ENCODE results near the gene RPSA. TPM values are rescaled to one million over a fixed set of nuclear protein-coding genes. Genes with fewer than 3 reads are reported as not detected.

Gene RPSA
- total RNA-seq, 1 experiment from 2014 or later = 2,486 TPM

- Histone ChIP-seq H3K4me2 (ENCODE audit: low read length) (no peak overlapping the region), H3K9ac (ENCODE audit: low read length) (no peak overlapping the region), H3K36me3 (ENCODE audit: control insufficient read depth in 1 of 2, insufficient read depth in 2 of 2, low read length in 2 of 2) (no peaks in the 10 kb centered on the region), H2AFZ (ENCODE audit: low read depth, low read length, poor library complexity, severe bottlenecking) (no peak overlapping the region), H3K9me2 (ENCODE audit: insufficient read depth) (no peaks in the 10 kb centered on the region), H3K4me1 (ENCODE audit: control insufficient read depth in 1 of 2, insufficient read depth in 2 of 2, low read length in 2 of 2) (peaks cover 7 to 13% of the 10 kb centered on the region in 2 experiments; a peak in 3 of 4 replicates), H3K4me3 (replicated peaks in 1 of 2; ENCODE audit: low read depth in 1 of 2, low read length in 2 of 2) (no peak overlapping the region), H4K20me1 (ENCODE audit: insufficient read depth) (0 out of 2 replicates have a peak, but pooled peaks cover under 1% of the 10 kb centered on the region), H3K27ac (ENCODE audit: low read depth, low read length) (no peak overlapping the region), H3K79me2 (ENCODE audit: insufficient read depth, low read length) (peaks cover 11% of the 10 kb centered on the region), H3K27me3 (ENCODE audit: insufficient read depth, low read length) (peaks cover 15% of the 10 kb centered on the region; the same call in 1 of the 2 replicates), H3K9me3 (ENCODE audit: control insufficient read depth in 1 of 2, insufficient read depth in 1 of 2, low read depth in 1 of 2, low read length in 2 of 2) (no peaks in the 10 kb centered on the region)
- DNase-seq (ENCODE audit: low read depth, low spot score) (no peak), ATAC-seq (no peak)
- ChIA-PET CTCF (no interaction called here), POLR2A (no interaction called here), RAD21 (ENCODE audit: low non-redundant PET in 1 of 2, low total read pairs in 2 of 2, uncharacterized antibody in 2 of 2, unreplicated experiment in 2 of 2) (no interaction called here)
- no TSS peak for BruUV-seq (replicated peaks)
- TF ChIP-seq POLR2AphosphoS5 (IDR thresholded peaks at IDR 0.05; ENCODE audit: low read depth, low read length) (no peak), ZBTB33 (IDR thresholded peaks at IDR 0.05; ENCODE audit: extremely low read depth, insufficient replicate concordance, low read length) (no peak), SP1 (IDR thresholded peaks at IDR 0.05; ENCODE audit: low read depth) (no peak), ATF3 (IDR thresholded peaks at IDR 0.05) (no peak), ZFX (IDR thresholded peaks at IDR 0.05) (no peak), CBX3 (IDR thresholded peaks at IDR 0.05; ENCODE audit: low read depth) (no peak), CEBPB (IDR thresholded peaks at IDR 0.05; ENCODE audit: low read depth) (no peak), SIN3A (IDR thresholded peaks at IDR 0.05; ENCODE audit: low read depth) (no peak), ELF1 (IDR thresholded peaks at IDR 0.05; ENCODE audit: borderline replicate concordance, low read depth) (no peak), EZH2phosphoT487 (IDR thresholded peaks at IDR 0.05; ENCODE audit: borderline replicate concordance) (no peak), TCF7L2 (IDR thresholded peaks at IDR 0.05; ENCODE audit: borderline replicate concordance, extremely low read depth, insufficient read depth, insufficient read length) (no peak), CTCF (IDR thresholded peaks at IDR 0.05 in 2 of 3, conservative IDR thresholded peaks at IDR 0.05 in 1 of 3; ENCODE audit: borderline replicate concordance in 1 of 3, insufficient read depth in 1 of 3, low read depth in 2 of 3, low read length in 2 of 3) (no peak), RAD21 (IDR thresholded peaks at IDR 0.05; ENCODE audit: low read depth) (no peak), YY1 (IDR thresholded peaks at IDR 0.05; ENCODE audit: extremely low read depth, insufficient replicate concordance, low read depth, low read length) (no peak), SRF (IDR thresholded peaks at IDR 0.05; ENCODE audit: low read depth) (no peak), EZH2 (IDR thresholded peaks at IDR 0.05) (no peak), POLR2A (IDR thresholded peaks at IDR 0.05; ENCODE audit: borderline replicate concordance, extremely low read depth, insufficient read depth, insufficient read length) (no peak), REST (IDR thresholded peaks at IDR 0.05; ENCODE audit: low read depth) (no peak)
- intact Hi-C loops (cut with micrococcal nuclease) = loop anchor here (2.0 kb wide), 2 partner anchors 87 to 279 kb away; no protein-coding TSS in a partner anchor
Observed at GRCh38 chr3:39379778-39380155, 26.8 kb upstream of the RPSA start.
